Thymus (tissue), 11 donors: ENCODE results near the gene DCPS. TPM values are rescaled to one million over a fixed set of nuclear protein-coding genes. Genes with fewer than 3 reads are reported as not detected.
"Not testable (repeated sequence)": the region's sequence is repeated elsewhere in the genome, so short reads cannot be mapped to it uniquely, and the experiment has no call there.

Experiments
- DNase-seq, 9 donors: peaks; one replicate each; pipeline ENCODE4 v3.0.0-alpha.2; 2013; ENCODE audit warnings: low spot score in 9 of 9, low read depth in 6 of 9, missing footprints in 1 of 9
- H3K27ac ChIP-seq, 2 donors: one replicate each; pipeline ENCODE4 v1.5.1; 2013; ENCODE audit warnings: control low read depth in 1 of 2, low read depth in 1 of 2, low read length in 1 of 2, mild to moderate bottlenecking in 1 of 2, moderate library complexity in 1 of 2
- H3K27me3 ChIP-seq, 2 donors: one replicate each; pipeline ENCODE4 v1.5.1; 2013; ENCODE audit warnings: low read length in 1 of 2; ENCODE audit not compliant: control insufficient read depth in 2 of 2, insufficient read depth in 1 of 2
- H3K36me3 ChIP-seq, 2 donors: one replicate each; pipeline ENCODE4 v1.5.1; 2013; ENCODE audit warnings: low read length in 1 of 2, mild to moderate bottlenecking in 1 of 2, moderate library complexity in 1 of 2; ENCODE audit not compliant: control insufficient read depth in 2 of 2, insufficient read depth in 2 of 2
- H3K4me1 ChIP-seq, 2 donors: one replicate each; pipeline ENCODE4 v1.5.1; 2013; ENCODE audit warnings: low read length in 2 of 2; ENCODE audit not compliant: control insufficient read depth in 2 of 2, insufficient read depth in 2 of 2
- H3K4me3 ChIP-seq, 2 donors: one replicate each; pipeline ENCODE4 v1.5.1; 2013; ENCODE audit warnings: low read length in 2 of 2, control low read depth in 1 of 2, mild to moderate bottlenecking in 1 of 2
- H3K9me3 ChIP-seq, 2 donors: one replicate each; pipeline ENCODE4 v1.5.1; 2013; ENCODE audit warnings: low read length in 1 of 2, mild to moderate bottlenecking in 1 of 2; ENCODE audit not compliant: control insufficient read depth in 2 of 2, insufficient read depth in 1 of 2
- WGBS: extraction: QIAGEN DNeasy Blood & Tissue Kit; methylation state at CpG from one replicate; pipeline ENCODE4 v1.1.7; 2013; 5-methylcytosine and 5-hydroxymethylcytosine counted together
- polyA plus RNA-seq: library from polyadenylated mRNA; stranded (reverse); fragments of 200-250 nt; gene quantifications from one replicate; pipeline ENCODE4 v1.2.3, GENCODE V29; 2013
- total RNA-seq: library from RNA; stranded (reverse); fragments of 120-200 nt; gene quantifications from one replicate; pipeline ENCODE4 v1.2.4, GENCODE V29; 2013
- donor health status: healthy.

The DCPS gene
- total and polyA plus RNA-seq, 2 donors = 17.2 TPM

DNA sequence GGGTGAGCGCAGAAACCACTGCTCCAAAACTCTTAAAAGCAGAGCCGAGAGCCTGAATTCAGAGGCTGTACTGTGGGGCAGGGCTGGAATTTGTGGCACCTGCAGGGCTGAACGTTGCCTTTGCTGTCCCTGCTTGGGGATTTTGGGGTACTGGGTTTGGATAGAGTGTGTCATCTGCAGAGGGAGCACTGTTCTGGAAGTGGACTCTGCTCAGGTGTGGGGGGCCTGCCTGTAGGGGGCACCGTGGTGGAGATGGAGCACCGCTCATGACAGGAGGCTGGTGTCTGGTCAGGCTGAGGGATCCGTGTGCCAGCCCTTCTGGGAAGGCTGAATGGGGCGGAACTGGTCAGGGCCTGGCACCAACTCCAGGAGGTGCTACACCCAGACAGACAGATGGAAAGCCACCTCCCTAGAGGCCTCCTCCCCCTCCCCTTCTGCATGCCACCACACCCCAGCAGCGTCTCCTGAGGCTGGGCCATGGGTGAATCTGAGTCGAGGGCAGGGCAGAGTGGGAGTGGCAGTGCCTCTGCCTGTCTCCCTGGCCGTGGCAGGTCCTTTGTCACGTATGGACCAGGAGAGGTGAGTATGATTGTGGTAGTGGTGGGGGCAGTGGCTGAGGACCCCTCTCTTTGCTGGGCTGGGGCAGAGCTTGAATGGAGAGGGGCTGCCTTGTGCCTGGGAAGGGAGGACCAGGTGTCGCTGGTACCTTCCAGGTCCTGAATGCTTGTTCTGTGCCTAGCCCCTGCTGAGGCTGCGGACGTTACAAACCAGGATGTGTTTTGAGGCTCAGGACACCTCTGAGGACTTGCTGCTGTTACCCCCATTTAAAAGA, 63.2 kb downstream of the DCPS start:
- H3K4me3 ChIP-seq, H3K27me3 ChIP-seq, H3K36me3 ChIP-seq, H3K9me3 ChIP-seq, DNase-seq, H3K27ac ChIP-seq: not testable (repeated sequence)
- 84% methylated on average over 14 of the region's 14 CpGs for WGBS
- peaks cover 0 to 13% of the 10 kb centered on the region in 2 donors for H3K4me1 ChIP-seq

DNA sequence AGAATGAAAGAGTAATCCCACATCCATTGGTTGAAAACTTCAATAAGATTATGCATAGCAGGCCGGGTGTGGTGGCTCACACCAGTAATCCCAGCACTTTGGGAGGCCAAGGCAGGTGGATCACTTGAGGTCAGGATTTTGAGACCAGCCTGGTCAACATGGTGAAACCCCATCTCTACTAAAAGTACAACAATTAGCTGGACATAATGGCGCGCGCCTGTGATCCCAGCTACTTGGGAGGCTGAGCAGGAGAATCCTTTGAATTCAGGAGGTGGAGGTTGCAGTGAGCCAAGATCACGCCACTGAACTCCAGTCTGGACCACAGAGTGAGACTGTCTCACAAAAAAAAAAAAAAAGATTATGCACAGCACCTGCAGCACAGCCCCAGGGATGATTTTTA, 63.9 kb downstream of the DCPS start:
- not testable (repeated sequence) for H3K27me3 ChIP-seq, H3K4me3 ChIP-seq, H3K27ac ChIP-seq, H3K9me3 ChIP-seq, H3K36me3 ChIP-seq, DNase-seq
- peaks cover 0 to 13% of the 10 kb centered on the region in 2 donors for H3K4me1 ChIP-seq
- 96% methylated on average over 5 of the region's 5 CpGs for WGBS

DNA sequence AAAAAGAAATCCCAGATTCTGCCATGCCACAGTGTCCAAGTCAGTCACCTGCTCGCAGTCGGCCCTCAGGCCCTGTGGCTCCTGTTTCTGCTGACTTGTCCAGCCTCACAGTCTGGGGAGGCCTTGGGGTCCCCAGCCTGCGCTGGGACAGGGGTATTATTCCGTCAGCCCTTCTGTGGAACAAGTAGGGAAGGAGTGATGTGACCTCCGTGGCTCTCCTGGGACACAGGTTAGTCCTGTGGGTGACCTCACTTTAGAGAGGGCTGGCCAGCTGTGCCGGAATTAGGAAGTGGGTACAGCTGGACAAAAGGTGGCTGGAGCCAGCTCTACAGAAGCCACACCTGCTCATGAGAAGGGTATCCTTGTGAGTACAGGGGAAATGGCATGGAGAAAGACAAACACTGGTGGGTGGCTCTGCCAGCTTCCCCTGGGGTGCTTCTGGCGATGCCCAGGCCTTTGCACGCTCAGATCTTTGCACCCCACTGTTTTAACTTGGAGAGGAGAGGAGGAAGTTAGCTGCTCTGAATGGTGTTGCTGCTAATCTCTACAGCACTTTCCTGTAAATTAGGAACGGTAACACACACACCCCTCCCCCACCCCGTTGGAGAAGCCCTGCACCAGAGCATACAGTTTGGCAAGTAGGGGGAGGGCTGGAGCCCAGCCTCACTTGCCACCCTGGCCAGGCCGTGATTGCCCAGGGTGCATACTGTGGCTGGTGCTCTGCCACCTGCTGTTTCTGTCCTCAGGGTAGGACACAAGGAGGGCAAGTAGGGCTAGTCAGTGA, 64.7 kb downstream of the DCPS start:
- 44% methylated on average over 11 of the region's 11 CpGs for WGBS
- H3K27me3 ChIP-seq, H3K4me3 ChIP-seq, H3K36me3 ChIP-seq, DNase-seq, H3K9me3 ChIP-seq, H3K27ac ChIP-seq: not testable (repeated sequence)
- peaks cover 0 to 13% of the 10 kb centered on the region in 2 donors for H3K4me1 ChIP-seq

DNA sequence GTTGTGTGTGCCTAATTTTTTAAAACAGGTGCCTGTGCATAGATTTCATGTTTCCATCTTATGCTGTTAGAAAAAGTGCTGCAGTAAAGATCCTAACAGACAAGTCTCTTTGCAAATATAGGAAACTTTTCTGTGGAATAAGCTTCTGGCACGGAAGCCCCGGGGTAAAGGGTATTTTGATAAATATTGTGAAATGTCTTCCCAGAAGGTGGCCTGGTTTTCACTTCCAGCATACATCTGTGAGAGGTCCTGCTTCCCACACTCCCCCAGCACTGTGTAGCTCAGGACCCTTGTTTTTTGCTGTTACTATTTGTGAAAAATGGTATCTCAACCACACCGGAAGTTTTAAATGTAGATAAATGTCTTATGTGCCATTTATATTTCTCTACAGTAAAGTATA, 66.2 kb downstream of the DCPS start:
- no peak for DNase-seq
- 72% methylated on average over 3 of the region's 3 CpGs for WGBS
- no peaks in the 10 kb centered on the region for H3K36me3 ChIP-seq
- no peaks in the 10 kb centered on the region for H3K9me3 ChIP-seq
- peaks cover 0 to 13% of the 10 kb centered on the region in 2 donors for H3K4me1 ChIP-seq
- H3K27me3 ChIP-seq = no peaks in the 10 kb centered on the region
- no peak overlapping the region for H3K27ac ChIP-seq
- no peak overlapping the region for H3K4me3 ChIP-seq

DNA sequence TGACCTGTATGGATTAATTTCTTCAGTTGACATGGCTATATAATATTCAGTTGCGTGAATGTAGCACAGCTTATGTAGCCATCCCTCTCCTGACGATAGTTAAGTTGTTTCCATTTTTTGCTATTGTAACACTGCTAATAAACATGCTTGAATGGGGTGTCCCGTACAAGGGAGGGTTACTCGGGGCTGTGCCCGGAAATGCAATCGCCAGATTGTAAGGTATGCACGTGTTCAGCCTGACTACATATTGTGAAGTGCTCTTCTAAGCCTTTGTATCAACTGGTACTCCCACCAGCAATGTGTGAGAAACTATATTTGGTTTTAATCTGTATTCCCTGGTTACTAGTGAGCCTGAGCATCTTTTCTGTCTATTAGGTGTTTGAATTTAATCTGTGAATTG, 67.7 kb downstream of the DCPS start:
- H3K4me1 ChIP-seq = peaks cover 0 to 13% of the 10 kb centered on the region in 2 donors
- WGBS = 97% methylated on average over 7 of the region's 7 CpGs
- H3K4me3 ChIP-seq = no peak overlapping the region
- no peak for DNase-seq
- H3K27ac ChIP-seq = no peak overlapping the region
- no peaks in the 10 kb centered on the region for H3K9me3 ChIP-seq
- no peaks in the 10 kb centered on the region for H3K27me3 ChIP-seq
- no peaks in the 10 kb centered on the region for H3K36me3 ChIP-seq

DNA sequence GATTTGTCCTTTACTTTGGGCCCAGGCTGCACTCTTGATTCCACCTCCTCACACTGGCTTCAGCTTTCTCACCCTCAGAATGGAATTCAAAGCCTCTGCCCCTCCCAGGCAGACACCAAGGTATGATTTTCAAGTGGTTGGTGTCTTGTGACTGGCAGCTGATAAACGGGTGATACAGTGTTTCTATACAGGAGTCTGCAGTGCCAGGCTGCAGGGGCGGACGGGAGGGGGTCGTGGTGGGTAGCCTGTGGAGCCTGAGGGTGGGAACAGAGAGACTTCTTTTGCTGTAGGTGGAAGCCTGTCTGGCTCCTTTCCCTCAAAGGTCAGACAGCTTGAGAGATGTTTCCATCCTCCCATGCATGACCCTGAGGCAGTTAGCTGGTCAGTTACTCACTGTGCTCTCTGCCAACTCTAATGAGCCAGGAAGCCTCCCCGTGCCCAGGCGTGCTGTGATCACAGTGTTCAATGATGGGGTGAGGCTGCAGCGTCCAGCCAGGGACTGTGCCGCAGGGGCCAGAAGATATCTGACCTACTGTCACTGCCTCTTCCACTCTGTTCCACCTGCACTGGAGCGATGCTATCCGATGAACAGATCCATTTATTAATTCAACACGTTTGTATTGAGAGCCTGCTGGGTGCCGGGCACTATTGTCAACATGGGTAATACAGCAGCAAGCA, 69.7 kb downstream of the DCPS start:
- H3K36me3 ChIP-seq, H3K4me3 ChIP-seq, H3K9me3 ChIP-seq, H3K4me1 ChIP-seq, H3K27me3 ChIP-seq, H3K27ac ChIP-seq, DNase-seq: not testable (repeated sequence)
- 83% methylated on average over 12 of the region's 12 CpGs for WGBS

DNA sequence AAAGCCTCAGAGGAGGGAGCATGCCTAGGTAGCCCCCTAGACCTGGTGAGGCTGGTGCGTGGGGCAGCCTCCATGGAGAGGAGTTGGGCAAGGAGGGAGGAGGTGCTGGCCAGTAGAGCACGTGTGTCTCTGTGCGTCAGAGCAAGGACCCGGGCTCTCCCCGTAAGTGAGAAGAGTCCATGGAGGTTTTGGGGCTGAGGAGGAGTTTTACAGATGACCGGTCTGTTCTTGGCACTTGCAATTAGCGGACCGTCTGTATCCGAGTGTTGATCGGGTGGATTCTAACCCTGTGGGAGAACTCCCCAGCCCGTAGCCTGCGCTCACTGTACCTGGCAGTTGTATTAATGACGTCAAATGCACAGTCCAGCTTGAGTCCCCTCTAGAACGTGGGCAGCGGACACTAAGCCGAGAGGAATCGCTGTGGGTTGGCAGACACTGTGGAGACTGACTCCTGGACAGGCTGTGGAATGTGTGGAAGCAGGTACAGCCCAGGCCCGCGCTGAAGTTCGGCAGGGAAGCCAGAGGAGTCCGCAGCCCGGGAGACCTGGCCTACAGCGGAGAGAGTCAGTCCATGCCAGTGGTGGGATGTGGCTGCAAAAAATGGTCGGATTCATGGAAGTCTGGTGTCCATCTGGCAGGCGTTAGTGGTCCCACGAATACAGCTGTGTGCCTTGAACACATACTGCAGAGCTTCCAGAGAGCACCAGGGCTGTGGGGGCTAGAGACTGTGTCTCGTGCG, 70.9 kb downstream of the DCPS start:
- not testable (repeated sequence) for H3K27ac ChIP-seq, H3K36me3 ChIP-seq, H3K4me1 ChIP-seq, DNase-seq, H3K4me3 ChIP-seq, H3K27me3 ChIP-seq, H3K9me3 ChIP-seq
- 98% methylated on average over 20 of the region's 28 CpGs for WGBS

DNA sequence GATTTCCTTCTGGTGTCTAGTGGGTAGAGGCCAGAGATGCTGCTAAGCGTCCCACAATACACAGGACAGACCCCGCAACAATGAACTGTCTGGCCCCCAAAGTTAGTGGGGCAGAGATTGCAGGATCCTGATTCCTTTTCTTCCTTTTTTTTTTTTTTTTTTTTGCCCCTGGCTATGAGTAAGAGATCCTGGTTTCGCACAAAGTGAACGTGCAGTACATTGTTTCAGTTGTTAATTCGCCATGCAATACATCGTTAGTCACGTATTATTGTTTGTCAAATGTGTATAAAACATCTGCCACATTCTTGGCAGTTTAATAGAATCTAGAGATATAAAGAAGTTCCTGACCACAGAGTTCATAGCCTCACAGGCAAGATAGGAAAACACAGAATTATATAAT, 71.9 kb downstream of the DCPS start:
- no peaks in the 10 kb centered on the region for H3K4me1 ChIP-seq
- 95% methylated on average over 7 of the region's 7 CpGs for WGBS
- no peaks in the 10 kb centered on the region for H3K36me3 ChIP-seq
- no peak overlapping the region for H3K27ac ChIP-seq
- H3K9me3 ChIP-seq = no peaks in the 10 kb centered on the region
- DNase-seq = no peak
- no peak overlapping the region for H3K4me3 ChIP-seq
- H3K27me3 ChIP-seq = no peaks in the 10 kb centered on the region
